ENCODE measurements around the gene RXRG. TPM values are rescaled to one million over a fixed set of nuclear protein-coding genes. Genes with fewer than 3 reads are reported as not detected.
A peak's percentile ranks its signal among the peaks of the same experiment; 100 is the strongest.

The RXRG gene
- under 1 TPM in 1 of 2 experiments, not detected in 1; 0.19 TPM for total RNA-seq

GRCh38 chr1:165444897-165445370 is at the start of gene RXRG:
TSS of gene RXRG (minus strand) at chr1:165445126. CDS start at chr1:165444893, 233 bp downstream.
- Mint-ChIP-seq H3K4me1 (ENCODE audit: low read depth) (no peaks in the 10 kb centered on the region), H3K4me3 (no peak within 1 kb of the TSS), H3K27ac (no peak within 1 kb of the TSS), H3K27me3 (peaks cover 29% of the 10 kb centered on the region), H3K36me3 (no peaks in the 10 kb centered on the region), H3K9me3 (no peaks in the 10 kb centered on the region)
- intact Hi-C loops (cut with micrococcal nuclease), result no loop called here
- CTCF ChIA-PET, result interaction anchor here (1.3 kb wide), 1 partner anchor 53 kb away, joined by 3 read pairs; no protein-coding TSS in a partner anchor
- DNase-seq, result peak; percentile 49
- POLR2A ChIA-PET, result no interaction called here

GRCh38 chr1:165492845-165493373 is 48.0 kb upstream of the RXRG start:
- Mint-ChIP-seq H3K9me3 (no peaks in the 10 kb centered on the region), H3K4me1 (ENCODE audit: low read depth) (no peaks in the 10 kb centered on the region), H3K27me3 (peaks cover 18% of the 10 kb centered on the region), H3K4me3 (no peak overlapping the region), H3K36me3 (no peaks in the 10 kb centered on the region), H3K27ac (no peak overlapping the region)
- POLR2A ChIA-PET, result no interaction called here
- no peak for DNase-seq
- intact Hi-C loops (cut with micrococcal nuclease), result no loop called here
- CTCF ChIA-PET, result no interaction called here

GRCh38 chr1:165490175-165490574 is 45.2 kb upstream of the RXRG start:
- CTCF ChIA-PET, result interaction anchor here (0.7 kb wide), 1 partner anchor 98 kb away, joined by 4 read pairs; no protein-coding TSS in a partner anchor
- POLR2A ChIA-PET, result no interaction called here
- intact Hi-C loops (cut with micrococcal nuclease), result no loop called here
- Mint-ChIP-seq H3K27me3 (peaks cover 24% of the 10 kb centered on the region), H3K4me1 (ENCODE audit: low read depth) (peaks cover 6% of the 10 kb centered on the region), H3K27ac (no peak overlapping the region), H3K4me3 (no peak overlapping the region), H3K9me3 (no peaks in the 10 kb centered on the region), H3K36me3 (no peaks in the 10 kb centered on the region)
- no peak for DNase-seq

GRCh38 chr1:165487921-165488320 is 43.0 kb upstream of the RXRG start:
- Mint-ChIP-seq H3K4me3 (no peak overlapping the region), H3K9me3 (no peaks in the 10 kb centered on the region), H3K27me3 (peaks cover 27% of the 10 kb centered on the region), H3K36me3 (no peaks in the 10 kb centered on the region), H3K4me1 (ENCODE audit: low read depth) (peaks cover 9% of the 10 kb centered on the region), H3K27ac (no peak overlapping the region)
- ChIA-PET POLR2A (no interaction called here), CTCF (interaction anchor here (1.0 kb wide), 1 partner anchor 95 kb away, joined by 5 read pairs; no protein-coding TSS in a partner anchor)
- no peak for DNase-seq
- intact Hi-C loops (cut with micrococcal nuclease), result no loop called here

- no peak overlapping the region for H3K27ac Mint-ChIP-seq
- no peaks in the 10 kb centered on the region for H3K36me3 Mint-ChIP-seq
- ChIA-PET CTCF (interaction anchor here (0.6 to 1.2 kb wide), 2 partner anchors 37 to 93 kb away, joined by 3 read pairs; no protein-coding TSS in a partner anchor), POLR2A (no interaction called here)
- intact Hi-C loops (cut with micrococcal nuclease), result no loop called here
- no peak for DNase-seq
- H3K4me1 Mint-ChIP-seq (ENCODE audit: low read depth), result peaks cover 21% of the 10 kb centered on the region
- peaks cover 23% of the 10 kb centered on the region for H3K27me3 Mint-ChIP-seq
- no peak overlapping the region for H3K4me3 Mint-ChIP-seq
- H3K9me3 Mint-ChIP-seq, result no peaks in the 10 kb centered on the region
Measured at GRCh38 chr1:165486663-165487062, 41.7 kb upstream of the RXRG start.

- Mint-ChIP-seq H3K9me3 (no peaks in the 10 kb centered on the region), H3K4me1 (ENCODE audit: low read depth) (peaks cover 21% of the 10 kb centered on the region), H3K27ac (no peak overlapping the region), H3K36me3 (no peaks in the 10 kb centered on the region), H3K4me3 (no peak overlapping the region), H3K27me3 (peaks cover 23% of the 10 kb centered on the region)
- intact Hi-C loops (cut with micrococcal nuclease), result no loop called here
- DNase-seq, result no peak
- ChIA-PET POLR2A (no interaction called here), CTCF (no interaction called here)
Measured at GRCh38 chr1:165485716-165486115, 40.8 kb upstream of the RXRG start.

GRCh38 chr1:165484532-165484931 is 39.6 kb upstream of the RXRG start:
- no peaks in the 10 kb centered on the region for H3K36me3 Mint-ChIP-seq
- POLR2A ChIA-PET, result no interaction called here
- no peak overlapping the region for H3K27ac Mint-ChIP-seq
- no peak for DNase-seq
- H3K27me3 Mint-ChIP-seq, result peaks cover 22% of the 10 kb centered on the region
- intact Hi-C loops (cut with micrococcal nuclease), result loop anchor here (5.0 kb wide), 1 partner anchor 113 kb away; no protein-coding TSS in a partner anchor
- no peak overlapping the region for H3K4me3 Mint-ChIP-seq
- H3K4me1 Mint-ChIP-seq (ENCODE audit: low read depth), result peaks cover 21% of the 10 kb centered on the region
- H3K9me3 Mint-ChIP-seq, result no peaks in the 10 kb centered on the region
- CTCF ChIA-PET, result interaction anchor here (1.4 kb wide), 1 partner anchor 92 kb away, joined by 3 read pairs; no protein-coding TSS in a partner anchor

- Mint-ChIP-seq H3K4me1 (ENCODE audit: low read depth) (peaks cover 21% of the 10 kb centered on the region), H3K36me3 (no peaks in the 10 kb centered on the region), H3K4me3 (no peak overlapping the region), H3K9me3 (no peaks in the 10 kb centered on the region), H3K27ac (no peak overlapping the region), H3K27me3 (peaks cover 20% of the 10 kb centered on the region)
- intact Hi-C loops (cut with micrococcal nuclease), result loop anchor here (5.0 kb wide), 1 partner anchor 114 kb away; no protein-coding TSS in a partner anchor
- ChIA-PET CTCF (no interaction called here), POLR2A (no interaction called here)
- no peak for DNase-seq
Measured at GRCh38 chr1:165483412-165483811, 38.5 kb upstream of the RXRG start.

GRCh38 chr1:165481820-165482532 is 37.0 kb upstream of the RXRG start:
- Mint-ChIP-seq H3K4me1 (ENCODE audit: low read depth) (peaks cover 18% of the 10 kb centered on the region), H3K27me3 (peaks cover 13% of the 10 kb centered on the region), H3K9me3 (no peaks in the 10 kb centered on the region), H3K4me3 (no peak overlapping the region), H3K27ac (no peak overlapping the region), H3K36me3 (no peaks in the 10 kb centered on the region)
- intact Hi-C loops (cut with micrococcal nuclease), result loop anchor here (5.0 kb wide), 1 partner anchor 115 kb away; no protein-coding TSS in a partner anchor
- CTCF ChIA-PET, result interaction anchor here (1.1 kb wide), 1 partner anchor 111 kb away, joined by 4 read pairs; no protein-coding TSS in a partner anchor
- POLR2A ChIA-PET, result no interaction called here
- DNase-seq, result peak; percentile 41

- H3K9me3 Mint-ChIP-seq, result no peaks in the 10 kb centered on the region
- POLR2A ChIA-PET, result no interaction called here
- CTCF ChIA-PET, result no interaction called here
- H3K27ac Mint-ChIP-seq, result no peak overlapping the region
- peaks cover 4% of the 10 kb centered on the region for H3K27me3 Mint-ChIP-seq
- intact Hi-C loops (cut with micrococcal nuclease), result no loop called here
- DNase-seq, result no peak
- H3K4me1 Mint-ChIP-seq (ENCODE audit: low read depth), result peaks cover under 1% of the 10 kb centered on the region
- no peaks in the 10 kb centered on the region for H3K36me3 Mint-ChIP-seq
- no peak overlapping the region for H3K4me3 Mint-ChIP-seq
Measured at GRCh38 chr1:165476776-165477175, 31.9 kb upstream of the RXRG start.

GRCh38 chr1:165474196-165474595 is 29.3 kb upstream of the RXRG start:
- intact Hi-C loops (cut with micrococcal nuclease), result no loop called here
- Mint-ChIP-seq H3K4me3 (no peak overlapping the region), H3K4me1 (ENCODE audit: low read depth) (no peaks in the 10 kb centered on the region), H3K27ac (no peak overlapping the region), H3K9me3 (no peaks in the 10 kb centered on the region), H3K36me3 (no peaks in the 10 kb centered on the region), H3K27me3 (peaks cover 6% of the 10 kb centered on the region)
- ChIA-PET POLR2A (no interaction called here), CTCF (no interaction called here)
- no peak for DNase-seq

- DNase-seq, result no peak
- H3K27ac Mint-ChIP-seq, result no peak overlapping the region
- peaks cover 6% of the 10 kb centered on the region for H3K27me3 Mint-ChIP-seq
- H3K4me1 Mint-ChIP-seq (ENCODE audit: low read depth), result no peaks in the 10 kb centered on the region
- H3K4me3 Mint-ChIP-seq, result no peak overlapping the region
- intact Hi-C loops (cut with micrococcal nuclease), result no loop called here
- no peaks in the 10 kb centered on the region for H3K36me3 Mint-ChIP-seq
- ChIA-PET CTCF (no interaction called here), POLR2A (no interaction called here)
- H3K9me3 Mint-ChIP-seq, result no peaks in the 10 kb centered on the region
Measured at GRCh38 chr1:165473081-165473480, 28.2 kb upstream of the RXRG start.
